GM12874 (cell line): ENCODE data around the gene E2F1.

Experiments used
- CTCF ChIP-seq: IDR thresholded peaks from 2 replicates; pipeline ENCODE4 v1.5.1; 2011; ENCODE audit warnings: low read depth, mild to moderate bottlenecking, control low read depth, low read length, moderate library complexity; ENCODE audit not compliant: insufficient read depth

The E2F1 gene

GRCh38 chr20:33687370-33687915 is 1.3 kb upstream of the E2F1 start:
- TF ChIP-seq CTCF: no peak

GRCh38 chr20:33686984-33687366 is 790 bp upstream of the E2F1 start:
- no peak for TF ChIP-seq CTCF

- no peak for TF ChIP-seq CTCF
Observed at GRCh38 chr20:33685328-33686099, 671 bp downstream of the E2F1 start.

GRCh38 chr20:33684533-33685327 is 1.5 kb downstream of the E2F1 start:
- TF ChIP-seq CTCF: no peak

GRCh38 chr20:33681728-33682353 is 4.3 kb downstream of the E2F1 start:
- TF ChIP-seq CTCF: no peak

GRCh38 chr20:33681288-33681687 is 4.9 kb downstream of the E2F1 start:
- TF ChIP-seq CTCF: no peak

GRCh38 chr20:33680686-33681085 is 5.5 kb downstream of the E2F1 start:
- TF ChIP-seq CTCF: no peak
